Suppressor macrophage treated with lipopolysaccharide for 4 hours (primary cell): Measurements from ENCODE around the gene SLC13A4.
"Not testable (repeated sequence)": the region's sequence is repeated elsewhere in the genome, so short reads cannot be mapped to it uniquely, and the experiment has no call there.

ENCODE experiments used
- DNase-seq: peaks from one replicate; pipeline ENCODE4 v3.0.0-alpha.2; 2020

SLC13A4 gene

DNA sequence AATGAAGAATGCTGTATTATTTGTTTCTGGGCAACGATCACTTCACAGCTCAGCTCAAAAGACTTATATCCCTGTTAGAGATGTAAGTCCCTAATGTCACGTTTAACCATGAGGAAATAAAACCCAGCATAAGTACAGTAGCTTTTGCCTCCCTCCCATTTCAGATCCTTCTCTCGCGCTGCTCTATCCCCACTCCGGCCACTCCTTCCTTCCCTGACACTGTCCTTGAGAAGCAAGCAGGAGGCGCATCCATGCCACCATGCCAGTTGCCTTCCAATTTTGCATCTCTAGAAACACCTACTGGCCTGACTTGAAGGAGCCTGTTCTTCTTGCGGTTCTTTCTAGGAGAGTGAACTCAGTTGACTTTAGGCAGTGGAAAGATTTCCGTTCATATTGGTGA is 19.4 kb upstream of the SLC13A4 start:
- DNase-seq: no peak

DNA sequence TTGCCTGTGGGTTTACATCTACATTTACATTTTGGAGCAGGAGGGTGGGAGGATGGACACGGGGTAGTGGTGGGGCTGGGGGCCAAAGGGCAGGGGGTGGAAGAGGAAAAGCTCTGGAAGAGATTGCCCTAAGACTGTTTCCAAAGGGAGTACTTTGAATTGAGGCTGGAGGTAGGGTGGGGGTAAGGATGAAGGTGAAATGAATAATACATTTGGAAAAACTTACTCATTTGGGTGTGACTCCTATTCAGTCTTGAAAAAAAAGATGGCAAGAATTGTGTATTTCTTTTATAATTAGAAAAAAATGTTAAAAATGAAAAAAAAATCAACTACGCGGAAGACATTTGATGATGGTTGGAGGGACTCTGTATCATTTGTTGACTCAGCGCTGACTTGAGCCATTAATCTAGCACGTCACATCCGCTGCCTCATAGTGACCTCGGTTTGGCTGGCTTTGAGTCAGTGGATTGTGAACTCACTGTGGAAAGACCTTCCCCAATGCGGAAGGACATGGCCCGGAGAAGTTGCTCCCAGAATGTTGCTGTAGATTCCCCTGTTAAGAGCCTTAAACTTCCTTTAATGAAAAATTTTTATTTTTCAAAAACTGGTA is 17.8 kb upstream of the SLC13A4 start:
- DNase-seq: no peak

DNA sequence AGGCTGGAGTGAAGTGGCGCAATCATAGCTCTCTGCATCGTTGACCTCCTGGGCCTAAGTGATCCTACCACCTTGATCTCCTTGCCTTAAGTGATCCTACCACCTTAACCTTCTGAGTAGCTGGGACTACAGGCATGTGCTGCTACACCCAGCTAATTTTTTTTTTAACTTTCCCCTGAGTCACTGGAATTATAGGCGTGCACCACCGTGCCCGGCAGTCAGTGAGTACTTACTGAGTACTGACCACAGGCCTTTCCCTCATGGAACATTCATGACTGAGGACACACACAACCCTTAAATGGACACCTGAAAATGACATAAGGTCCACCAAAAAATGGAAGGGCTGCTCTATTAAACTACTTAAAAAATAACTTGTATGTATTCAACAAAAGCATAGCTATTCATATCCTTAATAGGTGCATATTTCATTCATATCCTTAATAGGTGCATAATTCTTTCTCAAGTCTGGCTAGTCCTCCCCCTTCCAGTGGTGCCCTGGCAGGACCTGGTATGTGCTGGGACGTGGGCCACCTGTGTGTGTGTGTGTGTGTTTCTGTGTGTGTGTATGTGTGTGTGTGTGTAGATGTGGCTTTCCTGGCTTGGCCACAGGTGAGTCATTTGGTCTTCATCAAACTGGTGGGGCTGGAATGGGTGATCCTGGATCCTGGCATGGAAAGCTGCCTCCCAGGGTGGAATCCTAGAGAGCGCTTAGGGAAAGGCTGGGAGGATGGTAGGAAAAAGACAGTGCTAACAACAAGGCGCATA is 17.1 kb upstream of the SLC13A4 start:
- no peak for DNase-seq

DNA sequence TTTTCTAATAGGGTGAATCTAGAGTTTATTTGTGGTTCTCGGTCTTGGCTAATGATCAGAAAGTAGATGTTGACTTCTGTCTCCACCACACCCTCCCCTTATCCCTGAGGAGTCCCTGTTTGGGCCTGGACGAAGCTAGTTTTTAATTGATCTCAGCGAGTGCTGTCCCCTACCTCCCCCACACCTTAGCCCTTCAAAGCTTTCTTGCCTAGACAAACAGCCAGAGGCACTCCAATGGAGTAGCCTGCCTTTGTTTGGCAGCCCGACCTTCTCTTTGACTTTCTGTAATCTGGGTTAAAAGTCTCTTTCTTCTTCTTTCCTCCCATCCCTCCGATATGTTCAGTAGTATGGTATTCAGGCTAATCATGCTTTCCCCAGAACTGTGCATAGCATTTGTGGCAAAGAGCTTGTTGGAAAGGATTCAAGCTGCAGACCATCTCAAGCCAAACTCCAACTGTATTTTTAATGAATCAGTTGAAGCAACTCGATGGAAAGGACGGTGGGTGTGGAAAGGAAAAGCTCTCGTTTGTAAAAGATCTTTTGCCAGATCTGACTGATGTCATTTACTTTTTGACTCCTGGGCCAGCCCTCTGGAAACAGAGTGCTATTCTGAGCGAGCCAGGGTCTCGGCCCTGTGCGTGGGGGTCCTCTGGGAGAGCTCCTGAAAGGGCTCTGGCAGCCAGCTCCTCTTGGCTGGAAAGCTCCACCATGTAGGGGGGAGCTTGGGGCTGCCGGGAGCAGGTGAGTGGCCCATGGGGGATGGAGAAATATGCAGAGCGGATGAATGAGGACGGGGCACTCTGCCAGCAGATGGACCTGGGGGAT is 16.1 kb upstream of the SLC13A4 start:
- DNase-seq: no peak

DNA sequence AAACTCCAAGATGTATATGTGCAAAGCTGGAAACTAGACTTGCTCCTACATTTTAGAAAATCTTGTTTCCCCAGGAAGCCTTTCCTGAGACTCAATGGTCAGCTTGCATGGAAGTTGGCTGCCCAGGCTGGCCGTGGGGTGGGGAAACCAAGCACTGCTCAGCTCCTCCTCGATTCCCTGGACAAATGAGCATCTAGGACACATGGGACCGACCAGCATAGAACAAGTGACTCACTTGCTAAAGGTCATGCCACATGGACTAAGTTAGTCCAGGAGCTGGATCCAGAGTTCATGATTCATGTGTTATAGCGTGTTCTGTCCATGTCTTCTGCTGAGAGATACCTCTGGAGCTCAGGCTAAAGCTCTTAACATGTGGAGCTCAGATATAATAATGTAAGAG is 14.4 kb upstream of the SLC13A4 start:
- DNase-seq: no peak

DNA sequence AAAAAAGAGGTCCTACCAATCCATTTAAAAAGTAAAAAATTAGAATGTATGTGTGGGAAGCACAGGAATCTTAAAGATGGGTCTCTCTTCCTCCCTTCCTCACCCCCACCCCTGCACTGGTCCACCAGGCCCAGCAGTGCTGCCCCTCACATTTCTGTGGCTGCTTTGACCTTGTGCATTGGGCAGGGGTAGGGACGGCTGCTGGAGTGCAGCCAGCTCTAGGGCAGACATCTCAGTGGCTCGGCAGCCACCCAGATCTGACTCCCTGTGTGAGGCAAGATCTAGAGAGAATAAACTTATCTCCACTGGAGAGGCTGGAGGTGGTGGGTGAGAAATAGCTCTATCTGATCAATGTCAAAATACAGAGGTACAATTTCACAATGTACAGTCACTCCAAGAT is 13.9 kb upstream of the SLC13A4 start:
- DNase-seq: no peak

DNA sequence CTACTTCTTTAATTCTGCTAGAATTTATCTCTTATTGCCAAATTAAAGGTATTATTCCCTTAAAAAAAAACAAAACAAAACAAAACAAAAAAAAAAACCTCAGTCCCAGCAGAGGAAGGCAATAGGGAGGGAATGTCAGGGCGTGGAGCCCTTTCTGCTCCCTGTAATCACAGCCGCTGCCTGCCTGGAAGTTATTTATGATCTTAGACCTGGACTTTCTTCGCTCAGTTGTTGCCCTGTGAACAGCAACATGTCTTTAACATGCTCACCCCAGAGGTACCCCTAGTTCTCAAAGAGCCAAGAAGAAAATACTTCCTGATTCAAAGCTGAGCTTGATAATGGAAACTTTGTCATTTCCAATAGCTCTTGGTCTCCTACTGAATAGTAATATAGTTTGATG is 12.9 kb upstream of the SLC13A4 start:
- DNase-seq: no peak

DNA sequence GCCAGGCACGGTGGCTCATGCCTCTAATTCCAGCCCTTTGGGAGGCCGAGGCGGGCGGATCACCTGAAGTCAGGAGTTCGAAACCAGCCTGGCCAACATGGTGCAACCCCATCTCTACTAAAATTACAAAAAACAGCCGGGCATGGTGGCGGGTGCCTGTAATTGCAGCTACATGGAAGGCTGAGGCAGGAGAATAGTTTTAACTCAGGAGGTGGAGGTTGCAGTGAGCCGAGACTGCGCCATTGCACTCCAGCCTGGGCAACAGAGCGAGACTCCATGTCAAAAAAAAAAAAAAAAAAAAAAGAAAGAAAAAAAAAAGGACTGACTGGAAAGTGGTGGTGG is 9.3 kb upstream of the SLC13A4 start:
- not testable (repeated sequence) for DNase-seq

DNA sequence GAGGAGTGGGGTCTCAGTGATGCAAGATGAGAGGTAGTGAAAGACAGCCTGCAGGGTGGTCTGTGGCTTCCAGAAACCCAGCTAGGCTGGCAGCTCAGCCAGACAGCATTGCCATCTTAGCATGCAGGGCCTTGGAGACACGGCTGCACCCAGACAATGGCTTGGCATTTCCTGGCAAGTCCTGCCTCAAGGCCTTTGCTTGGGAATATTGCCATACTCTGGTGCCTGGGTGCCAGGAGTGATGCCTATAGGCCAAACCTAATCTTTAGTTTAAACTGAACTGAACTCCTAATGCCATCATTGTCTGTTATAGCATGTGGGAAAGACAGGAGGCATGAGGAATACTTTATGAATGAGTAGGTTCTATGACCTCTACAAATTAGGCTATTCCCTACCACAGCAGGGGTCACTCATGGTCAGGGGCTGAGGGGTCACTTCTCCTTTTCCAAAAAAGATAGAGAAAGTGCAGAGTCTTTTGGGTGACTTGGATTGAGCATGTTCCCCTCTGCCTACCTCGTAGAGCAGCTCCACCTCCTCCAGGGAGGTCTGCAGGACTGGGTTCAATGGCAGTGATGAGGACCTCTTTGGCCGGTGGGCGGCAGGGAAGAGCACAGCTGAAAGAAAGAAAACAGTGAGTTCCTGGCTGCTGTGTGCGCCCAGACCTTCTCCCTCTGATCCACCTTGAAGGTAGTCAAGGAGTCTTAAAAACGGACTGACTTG is 8.8 kb upstream of the SLC13A4 start:
- no peak for DNase-seq

DNA sequence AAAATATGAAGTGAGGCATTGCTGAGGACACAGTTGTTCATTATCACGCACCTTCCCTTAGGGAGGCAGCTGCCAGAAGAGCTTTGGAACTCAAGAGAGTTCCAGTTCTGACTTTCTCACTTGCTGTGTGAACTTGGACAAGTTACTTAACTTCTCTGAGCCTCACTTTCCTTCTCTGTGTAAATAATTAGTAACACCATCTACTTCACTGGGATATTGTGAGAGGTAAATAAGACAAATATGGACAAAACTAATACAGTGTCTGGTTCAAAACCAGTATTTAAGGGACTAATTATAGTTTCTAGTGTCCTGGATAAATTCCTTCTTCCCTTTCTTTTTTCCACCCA is 6.3 kb upstream of the SLC13A4 start:
- no peak for DNase-seq

DNA sequence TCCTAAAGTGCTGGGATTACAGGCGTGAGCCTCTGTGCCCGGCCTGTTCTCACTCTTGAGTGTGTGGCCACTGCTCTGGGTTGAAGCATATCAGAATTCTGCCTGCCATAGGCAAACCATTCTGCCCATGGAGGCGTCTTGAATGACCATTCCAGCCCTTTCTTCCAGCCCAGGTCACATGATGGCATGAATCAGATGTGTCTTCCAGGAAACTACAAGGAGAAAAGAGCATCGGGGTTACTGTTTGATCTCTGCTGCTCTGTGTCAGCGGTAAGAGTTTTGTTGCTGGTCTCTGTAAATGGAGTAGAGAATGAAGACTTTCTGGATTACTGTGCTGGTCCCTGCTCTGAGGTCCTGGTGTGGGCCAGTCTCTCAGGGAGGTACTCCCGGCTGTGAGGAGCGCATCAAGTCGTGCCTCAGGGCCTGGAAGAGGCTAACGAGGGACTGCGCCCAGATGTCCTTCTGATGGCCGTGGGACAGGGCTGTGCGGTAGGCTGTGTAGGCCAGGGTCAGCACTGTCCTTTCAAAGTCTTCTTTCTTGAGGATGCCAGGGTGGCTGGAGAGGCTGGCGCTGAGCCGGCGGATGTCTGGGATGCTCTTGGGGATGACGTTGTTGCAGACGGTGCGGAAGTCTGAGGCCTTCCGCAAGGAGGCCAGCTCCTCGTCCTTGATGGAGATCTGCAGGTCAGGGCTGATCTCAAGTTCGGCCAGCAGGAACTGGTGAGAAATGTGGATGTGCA is 5.8 kb upstream of the SLC13A4 start:
- DNase-seq: no peak

DNA sequence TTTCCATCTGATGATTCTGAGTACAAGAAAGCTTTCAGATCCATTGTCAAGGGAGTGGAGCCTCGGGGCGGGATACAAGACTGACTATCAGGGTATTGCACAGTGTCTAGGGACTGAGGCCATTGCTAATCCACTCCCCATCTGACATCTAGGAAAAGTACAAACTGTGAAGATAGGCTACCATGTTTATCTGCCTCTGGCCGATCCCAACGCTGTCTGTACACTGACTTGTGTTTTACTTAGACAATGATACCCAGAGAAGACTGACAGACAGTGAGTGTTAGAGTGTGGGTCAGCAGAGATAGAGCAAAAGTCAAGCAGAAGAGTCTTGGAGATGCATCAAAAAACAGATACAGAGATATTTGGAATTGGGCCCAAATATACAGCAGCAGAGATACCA is 3.1 kb upstream of the SLC13A4 start:
- DNase-seq: no peak

DNA sequence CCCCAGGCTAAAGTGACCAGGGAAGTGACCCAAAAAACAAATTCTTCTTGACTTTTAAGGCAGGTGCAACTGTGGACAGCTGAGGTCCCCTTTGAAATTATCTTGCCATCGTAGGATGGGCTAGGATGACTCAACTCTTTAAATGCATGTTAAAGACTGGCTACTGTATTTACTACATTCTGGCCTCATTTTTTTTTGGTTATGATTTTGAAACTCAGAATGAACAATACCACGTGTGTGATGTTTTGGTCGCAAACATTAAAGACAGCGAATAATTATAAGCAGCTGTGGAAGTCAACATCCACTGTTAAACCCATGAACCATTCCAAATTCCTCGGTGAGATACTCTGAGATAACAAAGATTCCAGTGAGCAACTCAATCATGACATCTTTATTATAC is 1.2 kb upstream of the SLC13A4 start:
- DNase-seq: no peak

DNA sequence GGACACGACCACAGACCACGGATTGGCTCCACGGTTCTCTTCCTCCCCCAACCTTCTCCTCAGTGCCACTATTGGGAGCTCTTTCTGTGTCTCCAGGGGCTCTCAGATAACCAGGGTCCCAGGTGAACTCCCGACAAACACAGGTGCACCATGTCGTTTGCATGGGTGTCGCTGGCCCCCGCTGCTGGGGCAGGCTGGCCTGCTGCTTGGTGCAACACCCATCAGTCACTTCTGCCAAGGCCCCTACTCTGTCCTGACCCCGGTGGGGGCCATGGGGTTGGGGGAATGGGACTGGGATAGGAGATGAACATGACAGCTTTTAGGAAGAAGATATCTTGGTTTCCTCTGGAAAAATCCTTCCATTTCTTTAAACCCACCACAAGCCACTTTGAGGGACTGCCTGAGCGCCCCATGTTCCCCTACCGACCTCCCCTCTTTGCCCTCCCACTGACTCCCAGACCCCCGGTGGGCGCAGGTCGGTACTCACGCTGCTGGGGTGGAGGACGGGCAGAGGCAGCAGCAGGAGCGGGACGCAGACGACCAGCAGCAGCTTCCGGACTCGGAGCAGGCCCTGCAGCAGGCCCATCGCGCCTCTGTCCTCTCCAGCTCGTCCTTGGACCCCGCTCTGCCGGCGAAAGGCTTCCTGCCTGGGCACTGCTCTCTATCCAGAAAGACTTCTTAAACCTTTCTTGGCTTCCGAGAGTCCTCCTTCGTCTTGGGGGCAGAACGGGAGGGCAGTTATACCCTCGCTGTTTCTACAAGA is 894 bp downstream of the SLC13A4 start:
- DNase-seq: no peak

DNA sequence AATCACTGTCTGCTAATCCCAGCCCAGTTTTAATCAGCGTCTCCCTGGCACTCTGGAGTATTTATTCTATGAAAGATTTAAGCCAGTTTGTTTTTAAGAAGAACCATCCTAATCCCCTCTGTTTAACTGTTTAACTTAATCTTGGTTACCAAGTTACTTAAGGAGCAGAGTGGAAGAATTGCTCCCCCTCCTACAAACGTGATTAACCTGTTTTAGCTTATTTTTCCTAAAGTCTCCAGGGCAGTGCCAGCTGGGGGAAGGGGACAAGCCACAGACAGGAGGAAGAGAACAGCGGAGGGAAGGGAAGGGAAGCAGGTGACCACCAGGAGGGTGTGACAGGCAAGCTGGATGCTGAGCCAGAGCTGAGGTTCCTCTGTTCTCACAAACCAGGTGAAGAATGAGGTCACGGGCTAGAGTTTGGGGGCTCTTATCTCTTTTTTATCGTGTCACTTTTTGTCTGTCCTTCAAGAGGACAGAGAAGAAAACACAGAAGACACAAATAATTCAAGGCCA is 1.7 kb downstream of the SLC13A4 start:
- no peak for DNase-seq

DNA sequence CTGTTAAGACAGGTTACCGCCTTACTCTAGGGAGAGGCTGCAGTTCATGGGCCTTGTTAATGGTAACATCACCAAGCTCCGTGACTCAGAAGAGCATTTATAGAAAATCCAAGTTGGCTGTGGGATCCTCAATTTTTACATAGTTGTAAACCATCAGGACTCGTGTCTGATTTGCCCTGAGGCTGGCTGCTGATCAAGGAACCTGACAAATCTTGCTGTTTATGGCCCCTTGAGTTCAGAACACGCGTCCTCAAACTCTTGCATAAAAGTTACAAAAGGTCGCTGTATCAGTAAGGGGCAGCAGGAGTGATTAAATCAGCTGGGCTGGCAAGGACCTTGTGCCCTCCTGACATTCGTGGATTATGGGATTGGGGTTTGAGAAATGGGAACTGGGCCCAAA is 4.6 kb downstream of the SLC13A4 start:
- DNase-seq: no peak

DNA sequence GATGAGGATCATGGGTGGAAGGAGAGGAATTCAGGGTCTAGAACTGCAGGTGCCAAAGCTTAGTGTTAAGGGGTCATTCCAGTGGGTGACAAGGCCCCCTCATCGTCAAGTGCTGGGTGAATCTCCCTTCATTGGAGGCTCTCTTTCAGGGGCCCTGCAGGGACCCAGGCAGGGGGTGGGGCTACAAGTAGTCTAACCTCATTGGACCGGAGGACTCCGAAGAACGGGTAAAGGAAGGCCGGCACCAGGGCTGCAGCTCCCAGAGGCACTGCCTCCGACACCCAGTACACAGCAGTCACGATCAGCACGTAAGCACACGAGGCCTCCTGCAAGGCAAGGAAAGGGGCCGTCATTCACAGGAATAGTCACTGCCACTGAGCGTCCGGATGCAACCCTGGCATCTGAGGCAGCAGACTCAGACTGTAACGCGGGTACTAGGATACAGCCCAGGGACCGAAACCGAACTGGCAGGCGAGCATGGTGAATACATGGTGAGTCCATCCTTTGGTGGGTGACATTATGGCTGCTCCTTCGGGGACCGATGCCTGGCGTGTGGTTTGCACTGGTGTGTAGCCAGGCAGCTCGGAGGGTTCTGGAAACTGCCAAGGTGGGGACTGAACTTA is 6.7 kb downstream of the SLC13A4 start:
- no peak for DNase-seq

DNA sequence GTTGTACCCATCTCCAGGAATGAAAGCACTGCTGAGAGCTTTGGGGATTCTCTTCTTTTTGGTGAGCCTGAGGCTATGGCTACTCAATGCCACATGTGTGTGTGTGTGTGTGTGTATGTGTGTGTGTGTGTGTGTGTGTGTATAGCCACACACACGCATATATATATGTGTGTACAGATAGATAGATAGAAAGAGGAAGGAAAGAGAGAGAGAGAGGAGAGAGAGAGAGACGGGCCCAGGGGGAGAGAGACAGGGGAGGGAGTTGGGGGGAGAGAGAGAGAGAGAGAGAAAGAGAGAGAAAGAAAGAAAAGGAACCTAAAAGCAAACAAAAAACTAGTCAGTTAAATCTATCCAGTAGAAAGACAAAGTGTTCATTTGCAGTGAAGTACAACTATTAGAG is 8.3 kb downstream of the SLC13A4 start:
- DNase-seq: no peak

DNA sequence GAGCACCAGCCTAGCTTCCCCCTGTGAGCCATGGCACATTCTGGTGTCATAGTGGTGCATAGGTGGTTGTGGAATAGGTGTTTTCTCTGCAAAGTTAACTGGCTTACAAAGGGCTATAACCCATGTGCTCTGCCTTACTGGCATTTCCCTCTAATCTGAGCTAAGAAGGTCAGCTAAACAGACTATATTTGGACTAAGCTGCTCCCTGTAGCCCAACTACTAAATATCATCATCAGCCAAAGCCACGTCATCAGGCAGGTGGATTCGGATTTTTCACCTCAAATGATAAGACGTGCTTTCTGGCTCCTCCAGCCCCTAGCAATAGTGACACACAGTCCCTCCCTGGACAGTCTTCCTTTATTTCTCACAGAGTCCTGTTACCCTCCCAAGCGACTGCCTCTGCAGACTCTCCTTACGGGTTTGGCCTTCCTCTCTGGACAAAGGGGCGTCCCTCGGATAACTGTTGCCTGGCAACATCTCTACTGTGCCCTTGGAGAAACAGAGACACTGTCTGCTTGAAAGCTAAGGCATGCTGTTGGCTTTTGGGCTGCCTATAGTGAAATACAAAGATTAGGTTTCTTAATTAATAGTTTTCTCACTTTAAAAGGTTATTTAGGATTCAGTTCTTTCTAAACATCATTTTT is 9.1 kb downstream of the SLC13A4 start:
- no peak for DNase-seq

DNA sequence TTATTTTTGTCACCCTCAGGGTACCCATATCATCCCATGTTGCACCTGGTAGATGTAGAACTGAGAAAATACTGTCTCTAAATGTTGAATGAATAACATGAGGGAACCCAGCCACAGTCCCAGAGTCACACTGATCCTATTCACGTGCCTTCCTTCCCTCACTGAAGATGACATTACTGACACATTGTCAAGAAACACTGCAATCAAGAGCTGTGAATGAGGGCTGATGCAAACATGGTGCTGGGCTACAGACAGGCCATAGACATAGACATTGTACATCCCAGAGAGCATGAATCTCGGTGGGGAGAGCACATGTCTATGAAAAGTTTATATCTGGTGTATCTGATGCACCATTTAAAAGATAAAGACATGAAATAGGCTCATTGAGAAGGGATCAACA is 9.8 kb downstream of the SLC13A4 start:
- no peak for DNase-seq

DNA sequence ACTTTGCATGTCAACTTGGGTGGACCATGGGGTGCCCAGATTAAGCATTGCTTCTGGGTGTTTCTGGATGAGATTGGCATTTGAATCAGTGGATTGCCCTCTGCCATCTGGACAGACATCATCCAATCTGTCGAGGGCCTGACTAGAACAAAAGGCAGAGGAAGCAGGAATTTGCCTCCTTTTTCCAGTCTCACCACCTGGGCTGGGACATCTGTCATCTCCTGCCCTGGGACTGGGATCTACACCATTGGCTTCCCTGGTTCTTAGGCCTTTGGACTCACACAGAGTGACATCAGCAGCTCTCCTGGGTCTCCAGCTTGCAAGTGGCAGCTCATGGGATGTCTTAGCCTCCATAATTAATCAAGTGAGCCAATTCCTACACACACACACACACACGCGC is 10.3 kb downstream of the SLC13A4 start:
- DNase-seq: no peak
